SK-N-SH (cell line): ENCODE results near the gene PIK3IP1. TPM values are rescaled to one million over a fixed set of nuclear protein-coding genes. Genes with fewer than 3 reads are reported as not detected.

Source experiments
- CTCF ChIA-PET: fragments of 300-600, 350-600 bp; formaldehyde crosslinking; extraction: SDS; loops from one replicate; lab custom pipeline; 2021; lab: Yijun Ruan, JAX
- POLR2A ChIA-PET: fragments of 350-600 bp; sonication (Branson Sonifier 250); formaldehyde crosslinking; extraction: SDS; loops from one replicate; lab custom pipeline; 2020; ENCODE audit warnings: antibody characterized with exemption, inconsistent platforms; lab: Yijun Ruan, JAX
- DNase-seq: peaks from one replicate; pipeline ENCODE4 v3.0.0; 2012
- H2AFZ ChIP-seq: fragments of 200-600 bp; sonication (generic); 2 replicates; pipeline ENCODE4 v1.8.1; 2016; ENCODE audit warnings: antibody characterized with exemption, mild to moderate bottlenecking, low read depth
- H3F3A ChIP-seq: fragments of 200-600 bp; sonication (generic); replicated peaks from 2 replicates; pipeline ENCODE3; 2016; ENCODE audit warnings: antibody characterized with exemption, mild to moderate bottlenecking; ENCODE audit not compliant: insufficient read depth
- H3K27ac ChIP-seq, 2 experiments: fragments of 200-500 bp in 1 of 2; fragments of 200-600 bp in 1 of 2; sonication (Bioruptor generic) in 1 of 2; sonication (generic), shearing (Covaris generic) in 1 of 2; 2 replicates each; pipeline versions ENCODE4 v1.5.1 to v1.6.1; 2014 to 2016; ENCODE audit warnings: low read depth in 2 of 2, inconsistent platforms in 1 of 2, low read length in 1 of 2, mild to moderate bottlenecking in 1 of 2, mixed read lengths in 1 of 2
- H3K27me3 ChIP-seq: fragments of 200-600 bp; sonication (generic), shearing (Covaris generic); 2 replicates; pipeline ENCODE4 v1.6.1; 2016; ENCODE audit warnings: mixed run types; ENCODE audit not compliant: insufficient read depth
- H3K36me3 ChIP-seq, 2 experiments: fragments of 200-500 bp in 1 of 2; fragments of 200-600 bp in 1 of 2; sonication (Bioruptor generic) in 1 of 2; sonication (generic) in 1 of 2; replicated peaks in 1 of 2; 2 replicates each; pipeline versions ENCODE3 to v1.5.1; 2014 to 2016; ENCODE audit warnings: low read length in 1 of 2, mild to moderate bottlenecking in 1 of 2; ENCODE audit not compliant: insufficient read depth in 2 of 2, control insufficient read depth in 1 of 2
- H3K4me1 ChIP-seq, 2 experiments: fragments of 200-500 bp in 1 of 2; fragments of 200-600 bp in 1 of 2; sonication (Bioruptor generic) in 1 of 2; sonication (generic), shearing (Covaris generic) in 1 of 2; 2 replicates each; pipeline versions ENCODE4 v1.5.1 to v1.6.1; 2014 to 2016; ENCODE audit warnings: low read depth in 1 of 2, low read length in 1 of 2, mixed run types in 1 of 2; ENCODE audit not compliant: insufficient read depth in 2 of 2, control insufficient read depth in 1 of 2
- H3K4me2 ChIP-seq: fragments of 200-600 bp; sonication (generic), shearing (Covaris generic); 2 replicates; pipeline ENCODE4 v1.6.1; 2017; ENCODE audit warnings: mixed run types
- H3K4me3 ChIP-seq, 2 experiments: fragments of 200-500 bp in 1 of 2; fragments of 200-600 bp in 1 of 2; sonication (Bioruptor generic) in 1 of 2; sonication (generic), shearing (Covaris generic) in 1 of 2; 2 replicates each; pipeline versions ENCODE4 v1.5.1 to v1.8.1; 2014 to 2016; ENCODE audit warnings: low read depth in 2 of 2, inconsistent platforms in 1 of 2, low read length in 1 of 2, mild to moderate bottlenecking in 1 of 2, mixed read lengths in 1 of 2, moderate library complexity in 1 of 2
- H3K79me2 ChIP-seq: fragments of 200-600 bp; sonication (generic); 2 replicates; pipeline ENCODE4 v1.8.1; 2017; ENCODE audit warnings: mild to moderate bottlenecking; ENCODE audit not compliant: insufficient read depth
- H3K9ac ChIP-seq: fragments of 200-600 bp; sonication (generic); 2 replicates; pipeline ENCODE4 v1.6.1; 2017; ENCODE audit warnings: mixed run types
- H3K9me2 ChIP-seq: fragments of 200-600 bp; sonication (generic); 2 replicates; pipeline ENCODE4 v1.6.1; 2017; ENCODE audit warnings: mixed run types
- H3K9me3 ChIP-seq: fragments of 200-600 bp; sonication (generic); 2 replicates; pipeline ENCODE4 v1.6.1; 2017; ENCODE audit warnings: mixed run types, mild to moderate bottlenecking, moderate library complexity
- H4K20me1 ChIP-seq: fragments of 200-600 bp; sonication (generic); 2 replicates; pipeline ENCODE4 v1.6.1; 2017; ENCODE audit warnings: mild to moderate bottlenecking, mixed run types; ENCODE audit not compliant: insufficient read depth
- CTCF ChIP-seq: fragments of 200-600 bp; sonication (generic); IDR thresholded peaks from 2 replicates; pipeline ENCODE4 v1.6.1; 2017; ENCODE audit warnings: antibody characterized with exemption, mild to moderate bottlenecking, moderate library complexity
- EP300 ChIP-seq, 2 experiments: IDR thresholded peaks; 2 replicates each; pipeline versions ENCODE4 v1.4.0 to v1.6.1; 2012; ENCODE audit warnings: borderline replicate concordance in 1 of 2, low read depth in 1 of 2, low read length in 1 of 2
- GABPA ChIP-seq: IDR thresholded peaks from 2 replicates; pipeline ENCODE4 v1.4.0; 2012; ENCODE audit warnings: low read depth, mild to moderate bottlenecking
- GATA2 ChIP-seq: sonication (generic); formaldehyde crosslinking; IDR thresholded peaks from 2 replicates; pipeline ENCODE4 v1.5.0; 2020; ENCODE audit warnings: mild to moderate bottlenecking, missing genetic modification reagents
- JUND ChIP-seq: IDR thresholded peaks from 2 replicates; pipeline ENCODE4 v1.4.0; 2012
- NFIC ChIP-seq: IDR thresholded peaks from 2 replicates; pipeline ENCODE4 v1.4.0; 2012; ENCODE audit warnings: borderline replicate concordance
- POLR2AphosphoS5 ChIP-seq: IDR thresholded peaks from 2 replicates; pipeline ENCODE4 v1.6.1; 2012; ENCODE audit warnings: low read depth, low read length
- RAD21 ChIP-seq: IDR thresholded peaks from 2 replicates; pipeline ENCODE4 v1.6.1; 2012; ENCODE audit warnings: mild to moderate bottlenecking, low read length
- REST ChIP-seq: IDR thresholded peaks from 2 replicates; pipeline ENCODE4 v1.6.1; 2012; ENCODE audit warnings: mild to moderate bottlenecking, low read depth, low read length, moderate library complexity
- RXRA ChIP-seq: IDR thresholded peaks from 2 replicates; pipeline ENCODE4 v1.4.0; 2012; ENCODE audit warnings: low read depth, mild to moderate bottlenecking, borderline replicate concordance
- USF1 ChIP-seq: IDR thresholded peaks from 2 replicates; pipeline ENCODE4 v1.4.0; 2012; ENCODE audit warnings: low read depth, borderline replicate concordance
- ZBTB33 ChIP-seq: IDR thresholded peaks from 2 replicates; pipeline ENCODE4 v1.4.0; 2012; ENCODE audit warnings: low read depth, borderline replicate concordance
- whole genome bisulfite sequencing: methylation state at CpG from one replicate; pipeline ENCODE4 v1.1.6; 2017; ENCODE audit warnings: low lambda C conversion rate; 5-methylcytosine and 5-hydroxymethylcytosine counted together
- polyA plus RNA-seq, 3 experiments: library from polyadenylated mRNA; depleted of rRNA; stranded (reverse); fragments of >200 nt; gene quantifications; 2 replicates each; pipeline ENCODE4 v1.2.3, GENCODE V29; 2012
- TF ChIP-seq, protein P1 (sequence below): IDR thresholded peaks from 2 replicates; pipeline ENCODE4 v1.4.0; 2012; ENCODE audit warnings: low read depth

Gene PIK3IP1
- polyA plus RNA-seq, 1 of the 3 experiments (the other 2 are of a cell fraction), result 8.6 TPM

DNA sequence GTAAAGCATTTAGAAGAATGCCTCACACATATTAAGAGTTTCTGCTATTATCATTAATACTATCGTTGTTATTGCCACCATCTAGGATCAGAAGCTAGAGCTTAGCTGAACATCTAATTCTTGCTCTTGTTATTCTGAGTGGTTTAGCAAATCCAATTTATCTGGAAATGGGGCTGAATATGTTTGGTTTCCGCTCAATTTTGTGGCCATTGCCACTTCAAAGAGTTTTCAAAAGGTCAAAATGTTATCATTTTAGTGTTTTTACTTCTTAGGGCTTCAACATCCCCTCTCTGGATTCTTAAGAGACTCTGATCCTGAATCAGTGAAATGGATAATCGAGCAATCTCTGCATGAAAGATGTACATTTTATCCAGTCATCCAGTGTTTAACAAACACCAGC, 10.2 kb upstream of the PIK3IP1 start:
- ChIA-PET CTCF (interaction anchor here (1.4 to 5.3 kb wide), 3 partner anchors 12 to 91 kb away, joined by 5 to 58 read pairs (median 10); partner anchors contain the start of gene LIMK2), POLR2A (no interaction called here)
- TF ChIP-seq GATA2 (no peak), NFIC (no peak), ZBTB33 (no peak), REST (no peak), EP300 (IDR thresholded peaks at IDR 0.05; ENCODE audit: borderline replicate concordance in 1 of 2, low read depth in 1 of 2, low read length in 1 of 2) (no peak), JUND (no peak)
- TF ChIP-seq, protein P1, sequence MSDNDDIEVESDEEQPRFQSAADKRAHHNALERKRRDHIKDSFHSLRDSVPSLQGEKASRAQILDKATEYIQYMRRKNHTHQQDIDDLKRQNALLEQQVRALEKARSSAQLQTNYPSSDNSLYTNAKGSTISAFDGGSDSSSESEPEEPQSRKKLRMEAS, result no peak

DNA sequence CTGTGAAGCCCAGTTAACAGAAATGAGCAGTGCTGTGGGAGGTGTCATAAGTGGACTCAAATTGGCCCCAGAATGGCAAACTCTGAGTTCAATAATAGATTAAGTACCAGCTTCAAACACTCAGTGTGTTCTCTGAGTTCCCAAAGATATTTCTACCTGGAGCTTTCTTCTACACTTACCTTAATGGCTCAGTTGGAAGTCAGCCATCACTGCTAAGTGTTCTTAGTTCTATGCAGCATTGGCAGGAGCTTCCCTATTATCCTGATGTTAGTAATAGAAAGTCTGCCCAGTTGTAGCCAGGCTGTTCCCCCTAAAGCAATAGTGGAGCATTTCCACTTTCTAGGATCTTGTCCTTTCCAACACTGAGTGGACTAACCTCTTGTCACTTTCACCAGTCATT, 9.7 kb upstream of the PIK3IP1 start:
- no peaks in the 10 kb centered on the region for H3K79me2 ChIP-seq
- H3K27ac ChIP-seq, result no peak overlapping the region
- no peak overlapping the region for H3K9ac ChIP-seq
- DNase-seq, result no peak
- no peak for TF ChIP-seq POLR2AphosphoS5
- TF ChIP-seq GABPA, result no peak
- no peak for TF ChIP-seq RAD21
- no peak for TF ChIP-seq RXRA
- TF ChIP-seq EP300 (IDR thresholded peaks at IDR 0.05; ENCODE audit: borderline replicate concordance in 1 of 2, low read depth in 1 of 2, low read length in 1 of 2), result no peak
- TF ChIP-seq CTCF, result no peak
- TF ChIP-seq USF1, result no peak
- no peak for TF ChIP-seq NFIC
- H3K36me3 ChIP-seq, result no peaks in the 10 kb centered on the region
- ChIA-PET CTCF (interaction anchor here (2.9 to 5.3 kb wide), 2 partner anchors 13 to 29 kb away, joined by 10 to 58 read pairs; no protein-coding TSS in a partner anchor), POLR2A (no interaction called here)
- H3K4me3 ChIP-seq, result no peak overlapping the region
- H3F3A ChIP-seq, result no peaks in the 10 kb centered on the region
- H3K27me3 ChIP-seq, result no peaks in the 10 kb centered on the region
- no peak overlapping the region for H3K4me2 ChIP-seq
- no peaks in the 10 kb centered on the region for H3K9me3 ChIP-seq
- no peaks in the 10 kb centered on the region for H3K9me2 ChIP-seq
- no peaks in the 10 kb centered on the region; a peak in 1 of 4 replicates for H3K4me1 ChIP-seq
- H4K20me1 ChIP-seq, result no peaks in the 10 kb centered on the region
- no peak overlapping the region for H2AFZ ChIP-seq

More for the DNA sequence above, 10.2 kb upstream of the PIK3IP1 start:
- H3K79me2 ChIP-seq, result no peaks in the 10 kb centered on the region
- no peak for DNase-seq
- H3F3A ChIP-seq, result no peaks in the 10 kb centered on the region
- 55% methylated on average over 3 of the region's 3 CpGs for WGBS
- no peak overlapping the region for H2AFZ ChIP-seq
- no peaks in the 10 kb centered on the region for H3K36me3 ChIP-seq
- H4K20me1 ChIP-seq, result no peaks in the 10 kb centered on the region
- no peaks in the 10 kb centered on the region for H3K4me1 ChIP-seq
- no peak overlapping the region for H3K27ac ChIP-seq
- no peak overlapping the region for H3K9ac ChIP-seq
- no peaks in the 10 kb centered on the region for H3K9me3 ChIP-seq
- H3K4me2 ChIP-seq, result no peak overlapping the region
- no peaks in the 10 kb centered on the region for H3K9me2 ChIP-seq
- no peaks in the 10 kb centered on the region for H3K27me3 ChIP-seq
- no peak overlapping the region for H3K4me3 ChIP-seq
